Calu3 (cell line): Measurements from ENCODE around the gene TMTC2. TPM values are rescaled to one million over a fixed set of nuclear protein-coding genes. Genes with fewer than 3 reads are reported as not detected.
A peak's percentile ranks its signal among the peaks of the same experiment; 100 is the strongest.

Experiments
- BruUV-seq: library from RNA; stranded (reverse); fragments of 400-500 nt; replicated peaks from 2 replicates; lab custom pipeline; 2021; lab: Mats Ljungman, UMichigan
- CTCF ChIA-PET: fragments of 300-600 bp; sonication (Branson Sonifier 250); formaldehyde crosslinking; loops from one replicate; lab custom pipeline; 2022; ENCODE audit warnings: antibody characterized with exemption; lab: Charles Lee
- DNase-seq: peaks from one replicate; pipeline ENCODE4 v3.0.0; 2022
- H3K27ac Mint-ChIP-seq: one replicate; pipeline ENCODE4 v1.8.0; 2022; ENCODE audit warnings: mixed read lengths; ENCODE audit not compliant: unreplicated experiment
- H3K27me3 Mint-ChIP-seq: one replicate; pipeline ENCODE4 v1.8.0; 2022; ENCODE audit warnings: mixed read lengths; ENCODE audit not compliant: unreplicated experiment
- H3K36me3 Mint-ChIP-seq: one replicate; pipeline ENCODE4 v1.8.0; 2022; ENCODE audit warnings: mild to moderate bottlenecking, moderate library complexity, mixed read lengths; ENCODE audit not compliant: insufficient read depth, unreplicated experiment
- H3K4me1 Mint-ChIP-seq: one replicate; pipeline ENCODE4 v1.8.0; 2022; ENCODE audit warnings: mild to moderate bottlenecking, low read depth, mixed read lengths; ENCODE audit not compliant: unreplicated experiment
- H3K4me3 Mint-ChIP-seq: one replicate; pipeline ENCODE4 v1.8.0; 2022; ENCODE audit warnings: mild to moderate bottlenecking, low read depth, moderate library complexity, mixed read lengths; ENCODE audit not compliant: unreplicated experiment
- H3K9me3 Mint-ChIP-seq: one replicate; pipeline ENCODE4 v1.8.0; 2022; ENCODE audit warnings: low read depth, mixed read lengths; ENCODE audit not compliant: unreplicated experiment
- intact Hi-C: fragments of 100-400 bp; cut with micrococcal nuclease; formaldehyde crosslinking; loops from one replicate; pipeline ENCODE4 v1.10.0; 2022; ENCODE audit not compliant: unreplicated experiment
- total RNA-seq: library from RNA; stranded (reverse); gene quantifications from 2 replicates; pipeline ENCODE4 v1.2.3, GENCODE V29; 2022
- TF ChIP-seq, protein P1 (sequence below): fragments of 200-600 bp; IDR thresholded peaks from one replicate; pipeline ENCODE4 v1.8.0; 2022; ENCODE audit warnings: antibody characterized with exemption; ENCODE audit not compliant: unreplicated experiment

The TMTC2 gene
- total RNA-seq, 1 experiment from 2014 or later, result 31.2 TPM

DNA sequence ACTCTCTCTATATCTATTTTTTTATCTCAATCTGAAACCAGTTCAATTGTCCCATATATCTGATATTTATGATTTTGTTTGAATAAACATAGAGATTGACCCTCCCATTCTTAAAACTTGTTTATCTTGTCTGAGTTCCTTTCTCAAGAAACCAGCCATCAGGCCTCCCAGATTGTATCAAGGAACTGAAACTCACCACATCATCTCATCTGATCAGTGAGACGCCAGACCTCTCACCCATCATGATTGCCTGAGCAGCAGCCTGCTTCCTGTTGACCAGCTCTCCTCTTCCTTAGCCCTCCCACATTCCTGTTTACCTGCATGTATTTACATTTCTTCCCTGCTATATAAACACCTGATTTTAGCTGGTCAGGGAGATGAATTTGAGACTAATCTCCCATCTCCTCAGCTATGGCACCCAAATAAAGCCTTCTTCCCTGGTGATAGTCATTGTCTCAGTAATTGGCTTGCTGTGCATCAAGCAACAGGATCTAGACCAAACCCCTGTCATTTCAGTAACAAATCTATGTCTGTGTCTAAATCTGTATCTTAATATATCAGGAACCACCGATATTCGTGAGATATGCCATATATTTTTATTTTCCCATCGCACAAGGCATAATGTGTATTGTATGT, 323.6 kb downstream of the TMTC2 start:
- peaks cover 20% of the 10 kb centered on the region for H3K9me3 Mint-ChIP-seq
- no TSS peak for BruUV-seq
- no peak overlapping the region for H3K27ac Mint-ChIP-seq
- TF ChIP-seq, protein P1, sequence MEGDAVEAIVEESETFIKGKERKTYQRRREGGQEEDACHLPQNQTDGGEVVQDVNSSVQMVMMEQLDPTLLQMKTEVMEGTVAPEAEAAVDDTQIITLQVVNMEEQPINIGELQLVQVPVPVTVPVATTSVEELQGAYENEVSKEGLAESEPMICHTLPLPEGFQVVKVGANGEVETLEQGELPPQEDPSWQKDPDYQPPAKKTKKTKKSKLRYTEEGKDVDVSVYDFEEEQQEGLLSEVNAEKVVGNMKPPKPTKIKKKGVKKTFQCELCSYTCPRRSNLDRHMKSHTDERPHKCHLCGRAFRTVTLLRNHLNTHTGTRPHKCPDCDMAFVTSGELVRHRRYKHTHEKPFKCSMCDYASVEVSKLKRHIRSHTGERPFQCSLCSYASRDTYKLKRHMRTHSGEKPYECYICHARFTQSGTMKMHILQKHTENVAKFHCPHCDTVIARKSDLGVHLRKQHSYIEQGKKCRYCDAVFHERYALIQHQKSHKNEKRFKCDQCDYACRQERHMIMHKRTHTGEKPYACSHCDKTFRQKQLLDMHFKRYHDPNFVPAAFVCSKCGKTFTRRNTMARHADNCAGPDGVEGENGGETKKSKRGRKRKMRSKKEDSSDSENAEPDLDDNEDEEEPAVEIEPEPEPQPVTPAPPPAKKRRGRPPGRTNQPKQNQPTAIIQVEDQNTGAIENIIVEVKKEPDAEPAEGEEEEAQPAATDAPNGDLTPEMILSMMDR, result no peak
- CTCF ChIA-PET, result no interaction called here
- H3K36me3 Mint-ChIP-seq, result peaks cover 5% of the 10 kb centered on the region
- intact Hi-C loops, result loop anchor here (10.0 kb wide), 1 partner anchor 375 kb away; no protein-coding TSS in a partner anchor
- H3K4me3 Mint-ChIP-seq, result no peak overlapping the region
- no peaks in the 10 kb centered on the region for H3K27me3 Mint-ChIP-seq
- H3K4me1 Mint-ChIP-seq, result no peaks in the 10 kb centered on the region
- no peak for DNase-seq

- Mint-ChIP-seq H3K9me3 (no peaks in the 10 kb centered on the region), H3K4me1 (peaks cover 15% of the 10 kb centered on the region), H3K27ac (peak overlapping the region; percentile 43), H3K27me3 (no peaks in the 10 kb centered on the region), H3K4me3 (peak overlapping the region; percentile 23), H3K36me3 (peaks cover 5% of the 10 kb centered on the region)
- intact Hi-C loops, result loop anchor here (10.0 kb wide), 1 partner anchor 369 kb away; no protein-coding TSS in a partner anchor
- CTCF ChIA-PET, result interaction anchor here (0.6 kb wide), 1 partner anchor 28 kb away, joined by 3 read pairs; no protein-coding TSS in a partner anchor
- TF ChIP-seq, protein P1, result no peak
- no TSS peak for BruUV-seq
- DNase-seq, result peak; percentile 7
Observed at GRCh38 chr12:83015390-83016217, 328.9 kb downstream of the TMTC2 start.

- CTCF ChIA-PET, result interaction anchor here (0.6 kb wide), 1 partner anchor 29 kb away, joined by 3 read pairs; no protein-coding TSS in a partner anchor
- BruUV-seq, result no TSS peak
Observed at GRCh38 chr12:83016218-83016835, 329.6 kb downstream of the TMTC2 start.

DNA sequence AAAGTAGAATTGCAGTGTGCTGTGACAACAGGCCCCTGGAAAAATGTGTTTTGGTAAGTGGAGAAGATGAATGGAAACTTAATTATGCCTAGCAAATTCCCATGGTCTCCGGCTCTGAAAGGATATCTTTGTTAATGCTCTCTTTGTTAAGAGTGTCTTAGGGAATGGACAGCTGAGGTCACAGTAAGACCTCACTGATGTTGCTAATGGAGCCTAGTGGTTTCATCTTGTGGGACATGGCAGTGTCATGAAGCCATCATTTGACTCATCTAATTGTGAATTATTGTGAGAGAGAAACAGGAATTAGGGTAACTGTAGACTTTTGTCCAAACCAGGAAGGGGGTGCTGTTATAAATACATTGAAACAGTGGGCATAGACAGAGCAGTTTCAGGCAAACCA, 330.3 kb downstream of the TMTC2 start:
- intact Hi-C loops, result loop anchor here (10.0 kb wide), 1 partner anchor 368 kb away; no protein-coding TSS in a partner anchor
- TF ChIP-seq, protein P1, result no peak
- peaks cover 15% of the 10 kb centered on the region for H3K4me1 Mint-ChIP-seq
- no peaks in the 10 kb centered on the region for H3K27me3 Mint-ChIP-seq
- H3K9me3 Mint-ChIP-seq, result no peaks in the 10 kb centered on the region
- H3K36me3 Mint-ChIP-seq, result no peaks in the 10 kb centered on the region
- no TSS peak for BruUV-seq
- H3K4me3 Mint-ChIP-seq, result no peak overlapping the region
- DNase-seq, result no peak
- no peak overlapping the region for H3K27ac Mint-ChIP-seq
- CTCF ChIA-PET, result no interaction called here

More at GRCh38 chr12:83016218-83016835, 329.6 kb downstream of the TMTC2 start:
- peak overlapping the region; percentile 43 for H3K27ac Mint-ChIP-seq
- no peaks in the 10 kb centered on the region for H3K9me3 Mint-ChIP-seq
- H3K4me3 Mint-ChIP-seq, result peak overlapping the region; percentile 23
- DNase-seq, result peak; percentile 50
- peaks cover 4% of the 10 kb centered on the region for H3K36me3 Mint-ChIP-seq
- H3K27me3 Mint-ChIP-seq, result no peaks in the 10 kb centered on the region
- H3K4me1 Mint-ChIP-seq, result peaks cover 15% of the 10 kb centered on the region
- TF ChIP-seq, protein P1, result no peak
- intact Hi-C loops, result loop anchor here (10.0 kb wide), 1 partner anchor 368 kb away; no protein-coding TSS in a partner anchor
